A673 (cell line): ENCODE data around the gene EFNA2.

Experiments used
- CTCF ChIP-seq: fragments of 300-800, 200-600 bp; sonication (generic); conservative IDR thresholded peaks from 2 replicates; pipeline ENCODE4 v1.5.1; 2017; ENCODE audit warnings: low read depth, mild to moderate bottlenecking, antibody characterized with exemption, low read length, moderate library complexity, mixed read lengths
- EZH2 ChIP-seq: fragments of 200-600 bp; sonication (generic); IDR thresholded peaks from 2 replicates; pipeline ENCODE4 v1.6.1; 2017; ENCODE audit warnings: borderline replicate concordance, low read depth, mild to moderate bottlenecking, mixed read lengths, antibody characterized with exemption, low read length; ENCODE audit not compliant: poor library complexity, severe bottlenecking

GRCh38 chr19:1270213-1270853, 15.3 kb upstream of the EFNA2 start:
- no peak for TF ChIP-seq EZH2
- no peak for TF ChIP-seq CTCF
